ENCODE results near the gene FKBP11. TPM values are rescaled to one million over a fixed set of nuclear protein-coding genes. Genes with fewer than 3 reads are reported as not detected.

FKBP11 gene
- total and polyA plus RNA-seq, 2 of the 13 experiments (the other 11 are each of a cell fraction or from before 2014, with no cell fraction given), result 15.5 to 19.4 TPM

DNA sequence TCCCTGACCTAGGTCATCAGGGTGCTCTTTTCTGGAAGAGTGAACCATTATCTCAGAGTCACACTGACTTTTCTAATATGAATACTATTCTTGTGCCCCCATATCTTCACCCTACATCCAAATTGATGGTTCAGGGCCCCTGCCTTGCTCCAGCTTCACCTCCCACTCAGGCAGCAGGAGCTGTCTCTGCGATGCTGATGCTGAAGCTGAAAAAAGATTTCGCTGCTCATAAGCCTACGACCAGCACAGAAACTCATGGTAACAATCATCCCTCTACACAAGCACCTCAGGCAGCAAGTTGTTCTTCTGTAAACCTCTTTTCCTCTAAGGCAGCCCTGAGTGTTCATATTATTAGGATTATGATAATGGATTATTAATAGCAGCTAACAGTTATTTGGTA, 28.8 kb upstream of the FKBP11 start:
- H2AFZ ChIP-seq (ENCODE audit: low read length), result no peak overlapping the region
- H3K36me3 ChIP-seq (replicated peaks in 1 of 2; ENCODE audit: control insufficient read depth in 1 of 2, insufficient read depth in 2 of 2, low read length in 2 of 2), result peaks cover 0 to 18% of the 10 kb centered on the region in 2 experiments; a peak in 2 of 5 replicates
- peaks cover 26% of the 10 kb centered on the region for H3K4me1 ChIP-seq (ENCODE audit: insufficient read depth, low read length)
- H3K4me2 ChIP-seq (ENCODE audit: low read depth, low read length), result no peak overlapping the region
- CTCF ChIA-PET (ENCODE audit: low intra/inter-chr PET ratio, low total read pairs), result no interaction called here
- FAIRE-seq, result no peak
- 98% methylated on average over 3 of the region's 3 CpGs for WGBS (ENCODE audit: low lambda C conversion rate)
- no peak for ATAC-seq
- no peak overlapping the region for H3K4me3 ChIP-seq (replicated peaks in 1 of 3; ENCODE audit: insufficient read depth in 1 of 3, low read depth in 2 of 3, low read length in 3 of 3)
- in situ Hi-C loops (cut with HindIII; ENCODE audit: extremely low pct_ligation_motif_present, low pct_unique_long_range_greater_than_20kb), result no loop called here
- POLR2A ChIA-PET, result no interaction called here
- no peaks in the 10 kb centered on the region for H3K27me3 ChIP-seq (ENCODE audit: control insufficient read depth in 1 of 2, insufficient read depth in 2 of 2, low read length in 2 of 2)
- DNase-seq (ENCODE audit: low spot score), result no peak
- H3K9ac ChIP-seq (ENCODE audit: insufficient read depth, low read depth, low read length), result no peak overlapping the region
- H4K20me1 ChIP-seq (ENCODE audit: insufficient read depth, low read length), result peaks cover 6% of the 10 kb centered on the region; the same call in 1 of the 2 replicates
- H3K27ac ChIP-seq (ENCODE audit: extremely low read length, insufficient read depth, low read length), result no peak overlapping the region
- no TSS peak for BruUV-seq (replicated peaks)
- peaks cover 43% of the 10 kb centered on the region for H3K79me2 ChIP-seq (ENCODE audit: insufficient read depth, low read length)
- H3K9me3 ChIP-seq (ENCODE audit: low read length), result no peaks in the 10 kb centered on the region
- intact Hi-C loops (cut with micrococcal nuclease; ENCODE audit: unreplicated experiment), result no loop called here
- TF ChIP-seq HDAC2 (CRISPR knock-in tag; IDR thresholded peaks at IDR 0.05) (no peak), SAP130 (CRISPR knock-in tag; IDR thresholded peaks at IDR 0.05; ENCODE audit: low read depth) (no peak), FOSL2 (CRISPR knock-in tag; IDR thresholded peaks at IDR 0.05) (no peak), ZNF782 (CRISPR knock-in tag; IDR thresholded peaks at IDR 0.05; ENCODE audit: borderline replicate concordance) (no peak), ZBTB7B (CRISPR knock-in tag; IDR thresholded peaks at IDR 0.05) (no peak), NFE2L2 (IDR thresholded peaks at IDR 0.05; ENCODE audit: low read length) (no peak)
- TF ChIP-seq, protein P1, sequence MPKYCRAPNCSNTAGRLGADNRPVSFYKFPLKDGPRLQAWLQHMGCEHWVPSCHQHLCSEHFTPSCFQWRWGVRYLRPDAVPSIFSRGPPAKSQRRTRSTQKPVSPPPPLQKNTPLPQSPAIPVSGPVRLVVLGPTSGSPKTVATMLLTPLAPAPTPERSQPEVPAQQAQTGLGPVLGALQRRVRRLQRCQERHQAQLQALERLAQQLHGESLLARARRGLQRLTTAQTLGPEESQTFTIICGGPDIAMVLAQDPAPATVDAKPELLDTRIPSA (CRISPR knock-in tag; IDR thresholded peaks at IDR 0.05; ENCODE audit: borderline replicate concordance), result no peak
- TF ChIP-seq, protein P2, sequence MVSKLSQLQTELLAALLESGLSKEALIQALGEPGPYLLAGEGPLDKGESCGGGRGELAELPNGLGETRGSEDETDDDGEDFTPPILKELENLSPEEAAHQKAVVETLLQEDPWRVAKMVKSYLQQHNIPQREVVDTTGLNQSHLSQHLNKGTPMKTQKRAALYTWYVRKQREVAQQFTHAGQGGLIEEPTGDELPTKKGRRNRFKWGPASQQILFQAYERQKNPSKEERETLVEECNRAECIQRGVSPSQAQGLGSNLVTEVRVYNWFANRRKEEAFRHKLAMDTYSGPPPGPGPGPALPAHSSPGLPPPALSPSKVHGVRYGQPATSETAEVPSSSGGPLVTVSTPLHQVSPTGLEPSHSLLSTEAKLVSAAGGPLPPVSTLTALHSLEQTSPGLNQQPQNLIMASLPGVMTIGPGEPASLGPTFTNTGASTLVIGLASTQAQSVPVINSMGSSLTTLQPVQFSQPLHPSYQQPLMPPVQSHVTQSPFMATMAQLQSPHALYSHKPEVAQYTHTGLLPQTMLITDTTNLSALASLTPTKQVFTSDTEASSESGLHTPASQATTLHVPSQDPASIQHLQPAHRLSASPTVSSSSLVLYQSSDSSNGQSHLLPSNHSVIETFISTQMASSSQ (IDR thresholded peaks at IDR 0.05; ENCODE audit: low read depth), result no peak
- TF ChIP-seq, protein P2 (CRISPR knock-in tag; IDR thresholded peaks at IDR 0.05; ENCODE audit: borderline replicate concordance), result no peak
- TF ChIP-seq, protein P3, sequence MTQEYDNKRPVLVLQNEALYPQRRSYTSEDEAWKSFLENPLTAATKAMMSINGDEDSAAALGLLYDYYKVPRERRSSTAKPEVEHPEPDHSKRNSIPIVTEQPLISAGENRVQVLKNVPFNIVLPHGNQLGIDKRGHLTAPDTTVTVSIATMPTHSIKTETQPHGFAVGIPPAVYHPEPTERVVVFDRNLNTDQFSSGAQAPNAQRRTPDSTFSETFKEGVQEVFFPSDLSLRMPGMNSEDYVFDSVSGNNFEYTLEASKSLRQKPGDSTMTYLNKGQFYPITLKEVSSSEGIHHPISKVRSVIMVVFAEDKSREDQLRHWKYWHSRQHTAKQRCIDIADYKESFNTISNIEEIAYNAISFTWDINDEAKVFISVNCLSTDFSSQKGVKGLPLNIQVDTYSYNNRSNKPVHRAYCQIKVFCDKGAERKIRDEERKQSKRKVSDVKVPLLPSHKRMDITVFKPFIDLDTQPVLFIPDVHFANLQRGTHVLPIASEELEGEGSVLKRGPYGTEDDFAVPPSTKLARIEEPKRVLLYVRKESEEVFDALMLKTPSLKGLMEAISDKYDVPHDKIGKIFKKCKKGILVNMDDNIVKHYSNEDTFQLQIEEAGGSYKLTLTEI (CRISPR knock-in tag; conservative IDR thresholded peaks at IDR 0.05), result no peak
- TF ChIP-seq, protein P4, sequence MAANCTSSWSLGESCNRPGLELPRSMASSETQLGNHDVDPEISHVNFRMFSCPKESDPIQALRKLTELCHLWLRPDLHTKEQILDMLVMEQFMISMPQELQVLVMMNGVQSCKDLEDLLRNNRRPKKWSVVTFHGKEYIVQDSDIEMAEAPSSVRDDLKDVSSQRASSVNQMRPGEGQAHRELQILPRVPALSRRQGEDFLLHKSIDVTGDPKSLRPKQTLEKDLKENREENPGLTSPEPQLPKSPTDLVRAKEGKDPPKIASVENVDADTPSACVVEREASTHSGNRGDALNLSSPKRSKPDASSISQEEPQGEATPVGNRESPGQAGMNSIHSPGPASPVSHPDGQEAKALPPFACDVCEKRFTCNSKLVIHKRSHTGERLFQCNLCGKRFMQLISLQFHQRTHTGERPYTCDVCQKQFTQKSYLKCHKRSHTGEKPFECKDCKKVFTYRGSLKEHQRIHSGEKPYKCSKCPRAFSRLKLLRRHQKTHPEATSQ (CRISPR knock-in tag; IDR thresholded peaks at IDR 0.05; ENCODE audit: borderline replicate concordance), result no peak
- TF ChIP-seq, protein P5, sequence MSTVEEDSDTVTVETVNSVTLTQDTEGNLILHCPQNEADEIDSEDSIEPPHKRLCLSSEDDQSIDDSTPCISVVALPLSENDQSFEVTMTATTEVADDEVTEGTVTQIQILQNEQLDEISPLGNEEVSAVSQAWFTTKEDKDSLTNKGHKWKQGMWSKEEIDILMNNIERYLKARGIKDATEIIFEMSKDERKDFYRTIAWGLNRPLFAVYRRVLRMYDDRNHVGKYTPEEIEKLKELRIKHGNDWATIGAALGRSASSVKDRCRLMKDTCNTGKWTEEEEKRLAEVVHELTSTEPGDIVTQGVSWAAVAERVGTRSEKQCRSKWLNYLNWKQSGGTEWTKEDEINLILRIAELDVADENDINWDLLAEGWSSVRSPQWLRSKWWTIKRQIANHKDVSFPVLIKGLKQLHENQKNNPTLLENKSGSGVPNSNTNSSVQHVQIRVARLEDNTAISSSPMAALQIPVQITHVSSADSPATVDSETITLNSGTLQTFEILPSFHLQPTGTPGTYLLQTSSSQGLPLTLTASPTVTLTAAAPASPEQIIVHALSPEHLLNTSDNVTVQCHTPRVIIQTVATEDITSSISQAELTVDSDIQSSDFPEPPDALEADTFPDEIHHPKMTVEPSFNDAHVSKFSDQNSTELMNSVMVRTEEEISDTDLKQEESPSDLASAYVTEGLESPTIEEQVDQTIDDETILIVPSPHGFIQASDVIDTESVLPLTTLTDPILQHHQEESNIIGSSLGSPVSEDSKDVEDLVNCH (CRISPR knock-in tag; IDR thresholded peaks at IDR 0.05), result no peak
- TF ChIP-seq, protein P6, sequence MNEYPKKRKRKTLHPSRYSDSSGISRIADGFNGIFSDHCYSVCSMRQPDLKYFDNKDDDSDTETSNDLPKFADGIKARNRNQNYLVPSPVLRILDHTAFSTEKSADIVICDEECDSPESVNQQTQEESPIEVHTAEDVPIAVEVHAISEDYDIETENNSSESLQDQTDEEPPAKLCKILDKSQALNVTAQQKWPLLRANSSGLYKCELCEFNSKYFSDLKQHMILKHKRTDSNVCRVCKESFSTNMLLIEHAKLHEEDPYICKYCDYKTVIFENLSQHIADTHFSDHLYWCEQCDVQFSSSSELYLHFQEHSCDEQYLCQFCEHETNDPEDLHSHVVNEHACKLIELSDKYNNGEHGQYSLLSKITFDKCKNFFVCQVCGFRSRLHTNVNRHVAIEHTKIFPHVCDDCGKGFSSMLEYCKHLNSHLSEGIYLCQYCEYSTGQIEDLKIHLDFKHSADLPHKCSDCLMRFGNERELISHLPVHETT (CRISPR knock-in tag; conservative IDR thresholded peaks at IDR 0.05), result no peak
